Cardiac septum (tissue), 1 donor: ENCODE data around the gene C5orf47. TPM values are rescaled to one million over a fixed set of nuclear protein-coding genes. Genes with fewer than 3 reads are reported as not detected.
"Not testable (repeated sequence)": the region's sequence is repeated elsewhere in the genome, so short reads cannot be mapped to it uniquely, and the experiment has no call there.

Source experiments
- DNase-seq: peaks from one replicate; pipeline ENCODE4 v3.0.0-alpha.2; 2020; ENCODE audit warnings: low spot score
- intact Hi-C: fragments of 100-400 bp; cut with DNase I; formaldehyde crosslinking; loops from one replicate; pipeline ENCODE4 v1.14.0; 2022
- total RNA-seq: library from RNA; stranded (reverse); fragmentation: NEBNext Ultra II Directional; extraction: Animal tissue kit (Norgen Biotek cat#: 25700); gene quantifications from one replicate; pipeline ENCODE4 v1.2.1, GENCODE V29; 2021
- donor health status: DM: no; HTN: no; CAD: no.

Gene C5orf47
- total RNA-seq, 1 donor from 2014 or later: 0.24 TPM

- DNase-seq, intact Hi-C loops: not testable (repeated sequence)
Measured at GRCh38 chr5:174020069-174020927, 31.3 kb downstream of the C5orf47 start.

- intact Hi-C loops: no loop called here
- DNase-seq: no peak
Measured at GRCh38 chr5:174020928-174021304, 31.9 kb downstream of the C5orf47 start.

- no peak for DNase-seq
- intact Hi-C loops: no loop called here
Measured at GRCh38 chr5:174022384-174023095, 33.6 kb downstream of the C5orf47 start.

- intact Hi-C loops: no loop called here
Measured at GRCh38 chr5:174030286-174030685, 41.3 kb downstream of the C5orf47 start.

GRCh38 chr5:174044466-174045254, 55.7 kb downstream of the C5orf47 start:
- DNase-seq: no peak
- intact Hi-C loops: loop anchor here (2.0 kb wide), 1 partner anchor 272 kb away; no protein-coding TSS in a partner anchor

More at GRCh38 chr5:174030286-174030685, 41.3 kb downstream of the C5orf47 start:
- DNase-seq: no peak

GRCh38 chr5:174045470-174046025, 56.6 kb downstream of the C5orf47 start, which contains the start of gene NSG2:
Gene NSG2 (plus strand): TSS chr5:174045706. CDS start chr5:174046756, 1,050 bp downstream.
- intact Hi-C loops: loop anchor here (2.0 kb wide), 1 partner anchor 271 kb away; no protein-coding TSS in a partner anchor
- peak; percentile 88 for DNase-seq

GRCh38 chr5:174046558-174046957, 57.6 kb downstream of the C5orf47 start:
- no peak for DNase-seq
- intact Hi-C loops: no loop called here

GRCh38 chr5:174047472-174048099, 58.6 kb downstream of the C5orf47 start:
- intact Hi-C loops: no loop called here
- DNase-seq: no peak

GRCh38 chr5:174052636-174053035, 63.7 kb downstream of the C5orf47 start:
- DNase-seq: no peak
- intact Hi-C loops: no loop called here

- DNase-seq: no peak
- intact Hi-C loops: no loop called here
Measured at GRCh38 chr5:174053905-174054304, 64.9 kb downstream of the C5orf47 start.

Other genes starting within 250 kb of the C5orf47 start
- 187 TPM for gene CPEB4, start 100.8 kb upstream of the C5orf47 start, total RNA-seq
- 1.5 TPM for gene NSG2, start 56.5 kb downstream of the C5orf47 start, total RNA-seq